Brain microvascular endothelial cell (primary cell): ENCODE measurements around the gene MAD1L1.

Source experiments
- DNase-seq: peaks from one replicate; pipeline ENCODE4 v3.0.0-alpha.2; 2020
- H3K27ac ChIP-seq: fragments of 250-450 bp; sonication (Bioruptor Pico); 2 replicates; pipeline ENCODE4 v1.5.1; 2020; ENCODE audit warnings: mild to moderate bottlenecking, moderate library complexity
- H3K27me3 ChIP-seq: fragments of 250-450 bp; sonication (Bioruptor Pico); replicated peaks from 2 replicates; pipeline ENCODE4 v1.5.1; 2020; ENCODE audit warnings: mild to moderate bottlenecking
- H3K36me3 ChIP-seq: fragments of 250-450 bp; sonication (Bioruptor Pico); replicated peaks from 2 replicates; pipeline ENCODE4 v1.5.1; 2020; ENCODE audit warnings: mild to moderate bottlenecking
- H3K4me3 ChIP-seq: 2 replicates; pipeline ENCODE4 v1.5.1; 2011; ENCODE audit warnings: low read depth, mild to moderate bottlenecking, control low read depth, low read length, moderate library complexity
- CTCF ChIP-seq: IDR thresholded peaks from 2 replicates; pipeline ENCODE4 v1.5.1; 2011; ENCODE audit warnings: low read depth, mild to moderate bottlenecking, moderate library complexity, low read length, control low read depth, inconsistent platforms; ENCODE audit errors: missing control alignments
- in situ Hi-C: cut with HindIII; loops from 2 replicates; pipeline ENCODE4 v1.10.0; 2017; ENCODE audit warnings: low sequenced_read_pairs, low pct_ligation_motif_present

The MAD1L1 gene

GRCh38 chr7:1897861-1898627, 334.7 kb downstream of the MAD1L1 start:
- Histone ChIP-seq H3K4me3 (no peak overlapping the region), H3K27ac (no peak overlapping the region), H3K36me3 (no peaks in the 10 kb centered on the region), H3K27me3 (no peaks in the 10 kb centered on the region)
- in situ Hi-C loops, result no loop called here
- TF ChIP-seq CTCF, result no peak
- DNase-seq, result no peak

DNA sequence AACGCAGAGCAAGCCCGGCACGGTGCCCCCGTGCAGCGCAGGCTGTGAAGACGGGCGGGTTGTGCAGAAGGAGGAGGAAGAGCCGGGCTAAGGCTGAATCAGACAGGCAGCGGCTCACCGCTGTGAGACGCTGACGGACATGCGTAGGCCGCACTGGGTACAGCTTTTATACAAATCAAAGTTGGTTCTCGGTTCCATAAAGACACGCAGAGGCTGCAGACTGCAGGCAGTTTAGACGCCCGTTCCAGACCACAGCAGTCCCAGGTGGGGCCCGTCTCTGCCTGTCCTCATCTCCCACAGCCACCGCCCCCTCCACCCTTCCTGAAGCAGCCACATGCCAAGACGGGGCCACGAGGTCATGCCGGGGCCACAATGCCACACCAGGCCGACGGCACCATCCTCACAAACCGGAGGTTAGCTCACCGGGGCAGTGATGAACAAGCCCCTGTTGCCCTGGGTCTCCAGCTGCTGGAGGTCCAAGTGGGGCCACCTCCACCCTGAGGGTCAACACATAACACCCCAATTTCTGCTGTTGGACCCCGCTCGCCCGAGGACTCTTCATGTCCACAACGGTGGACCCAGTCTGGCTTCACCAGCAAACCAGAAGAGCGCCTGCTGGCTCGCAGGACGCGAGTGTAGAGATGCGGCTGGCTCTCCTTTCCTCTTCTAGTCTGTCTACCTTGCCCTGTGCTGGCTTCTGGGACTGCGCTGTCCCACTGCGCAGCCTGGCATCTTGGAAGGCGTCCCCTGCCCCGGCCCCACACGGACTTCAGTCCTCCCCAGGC, 335.5 kb downstream of the MAD1L1 start:
- no peak for TF ChIP-seq CTCF
- no peak overlapping the region for H3K4me3 ChIP-seq
- in situ Hi-C loops, result no loop called here
- no peak for DNase-seq
- H3K27me3 ChIP-seq, result no peaks in the 10 kb centered on the region
- H3K27ac ChIP-seq, result no peak overlapping the region
- no peaks in the 10 kb centered on the region for H3K36me3 ChIP-seq

DNA sequence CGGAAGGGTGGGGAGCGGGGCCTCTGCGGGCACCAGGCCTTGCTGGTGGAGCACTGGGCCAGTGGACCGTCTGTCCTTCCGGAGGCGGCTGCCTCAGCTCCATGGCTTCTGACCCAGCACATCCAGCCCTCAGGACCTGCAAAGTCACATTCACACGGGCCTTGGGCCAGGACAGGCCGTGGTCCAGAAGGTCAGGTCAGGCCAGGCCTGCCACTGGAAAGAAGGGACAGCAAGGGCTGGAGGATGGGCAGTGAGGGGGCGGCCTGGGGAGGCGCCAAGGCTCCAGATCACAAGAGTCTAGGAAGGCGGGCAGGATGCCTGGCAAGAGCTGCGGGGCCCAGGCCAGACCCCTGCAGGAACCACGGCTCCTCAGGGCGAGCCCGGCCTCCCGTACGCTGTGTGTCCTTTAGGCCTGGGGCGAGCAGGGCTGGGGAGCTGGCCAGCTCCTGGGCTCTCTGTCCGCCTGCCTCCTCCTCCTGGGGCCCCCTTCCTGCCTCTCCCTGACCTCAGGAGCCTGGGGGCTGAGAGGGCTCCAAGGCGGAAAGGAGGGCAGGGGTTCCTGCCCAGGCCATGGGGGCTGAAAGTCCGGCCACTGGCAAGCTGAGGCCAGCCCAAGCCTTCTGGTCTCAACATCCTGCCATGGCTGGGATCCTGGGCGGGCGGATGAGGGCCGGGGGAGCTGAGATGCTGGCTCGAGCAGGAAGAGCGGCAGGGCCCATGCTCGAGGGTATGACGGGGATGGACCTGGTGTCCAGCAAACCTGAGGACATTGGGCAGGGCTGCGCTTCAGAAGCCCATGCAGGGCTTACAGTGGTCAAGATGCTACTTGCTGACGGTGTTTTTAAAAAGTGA, 336.9 kb downstream of the MAD1L1 start:
- H3K36me3 ChIP-seq, result no peaks in the 10 kb centered on the region
- no peak for DNase-seq
- in situ Hi-C loops, result no loop called here
- no peak overlapping the region for H3K27ac ChIP-seq
- no peak overlapping the region for H3K4me3 ChIP-seq
- TF ChIP-seq CTCF, result no peak
- H3K27me3 ChIP-seq, result no peaks in the 10 kb centered on the region

DNA sequence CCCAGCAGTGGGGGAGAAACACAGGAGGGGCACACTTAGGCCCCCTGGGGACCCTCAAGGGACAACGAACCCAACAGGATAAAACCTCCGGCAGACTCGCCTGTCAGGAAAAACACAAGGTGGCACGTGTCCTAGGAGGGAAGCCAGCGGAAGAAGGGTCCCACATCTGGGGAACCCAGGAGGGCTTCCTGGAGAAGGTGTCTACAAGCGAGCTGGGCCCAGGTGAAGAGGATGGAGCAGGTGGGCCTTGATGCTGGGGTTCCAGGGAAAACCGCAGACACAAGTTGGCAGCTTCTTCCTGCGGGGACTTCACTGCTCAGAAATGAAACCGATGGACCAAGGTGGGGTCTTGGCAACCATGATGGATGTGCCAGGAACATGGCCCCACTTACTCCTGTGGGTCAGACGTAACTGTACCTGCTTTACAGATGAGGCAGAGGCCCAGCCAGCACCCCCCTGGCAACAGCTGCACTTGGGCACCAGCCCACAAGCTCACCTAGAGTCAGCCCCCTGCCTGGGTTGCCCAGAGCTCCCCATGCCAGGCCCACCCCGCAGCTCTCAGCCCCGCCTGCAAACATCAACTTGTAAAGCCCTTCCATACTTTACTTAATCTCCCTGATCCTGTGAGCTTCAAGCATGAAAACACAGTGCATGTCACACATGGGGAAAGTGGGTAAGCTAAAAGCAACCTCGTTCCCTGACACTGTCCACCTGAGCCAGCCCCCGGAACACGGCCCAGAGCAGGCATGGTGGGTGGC, 337.7 kb downstream of the MAD1L1 start:
- Histone ChIP-seq H3K4me3 (no peak overlapping the region), H3K27me3 (no peaks in the 10 kb centered on the region), H3K27ac (no peak overlapping the region), H3K36me3 (no peaks in the 10 kb centered on the region)
- no peak for TF ChIP-seq CTCF
- in situ Hi-C loops, result no loop called here
- no peak for DNase-seq

- H3K27ac ChIP-seq, result no peak overlapping the region
- no peak for TF ChIP-seq CTCF
- no peak for DNase-seq
- in situ Hi-C loops, result no loop called here
- H3K27me3 ChIP-seq, result no peaks in the 10 kb centered on the region
- no peaks in the 10 kb centered on the region for H3K36me3 ChIP-seq
- no peak overlapping the region for H3K4me3 ChIP-seq
These were observed 338.3 kb downstream of the MAD1L1 start for GRCh38 chr7:1894313-1894900.
